ENCODE data around the gene SREBF1.

The SREBF1 gene

DNA sequence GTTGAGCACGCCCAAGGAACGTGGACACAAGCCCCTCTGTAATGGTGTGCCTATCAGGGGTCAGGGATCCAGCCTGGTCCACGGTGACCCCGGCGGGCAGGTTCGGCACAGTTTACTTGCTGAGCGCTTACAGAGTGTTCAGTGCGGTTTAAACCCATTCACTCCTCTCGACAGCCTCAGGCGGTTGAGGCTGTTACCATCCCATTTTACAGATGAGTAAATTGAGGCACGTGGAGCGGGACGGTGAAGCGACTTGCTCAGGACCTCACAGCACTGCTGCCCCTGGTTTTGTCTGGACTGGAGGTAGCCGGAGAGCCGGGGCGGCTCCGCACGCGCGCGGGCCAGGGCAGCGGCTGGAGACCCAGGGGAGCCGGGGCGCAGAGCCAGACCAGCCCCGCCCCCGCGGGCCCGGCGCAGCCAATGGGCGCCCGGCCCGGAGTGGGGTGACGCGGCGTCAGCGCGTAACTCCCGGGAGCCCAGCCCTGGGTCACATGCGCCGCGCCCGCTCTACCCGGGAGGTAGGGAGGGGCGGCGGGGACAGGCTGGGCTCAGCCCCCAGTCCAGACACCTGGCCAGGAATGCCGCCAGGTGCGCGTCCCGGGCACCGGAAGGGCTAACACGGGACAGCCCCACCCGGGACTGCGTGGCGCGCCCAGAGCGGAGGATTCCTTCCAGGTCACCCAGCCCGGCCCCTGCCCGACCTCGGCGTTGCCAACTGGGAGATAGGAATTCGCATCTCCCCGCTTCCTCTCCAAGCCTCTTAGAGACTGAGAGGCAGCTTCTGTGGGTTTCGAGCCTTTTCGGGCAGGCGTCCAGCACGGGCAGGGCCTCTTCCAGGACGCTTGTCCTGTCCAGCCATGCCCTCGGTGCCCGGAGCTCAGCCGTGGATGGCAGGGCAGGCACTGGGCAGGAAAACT is 3.3 kb upstream of the SREBF1 start:
- DNase-seq, result peak; percentile 84

- DNase-seq, result peak; percentile 66
These were observed 1.5 kb upstream of the SREBF1 start for GRCh38 chr17:17837966-17838962.

GRCh38 chr17:17837380-17837821 is 615 bp upstream of the SREBF1 start:
- DNase-seq, result peak; percentile 76

GRCh38 chr17:17836250-17836817 is 452 bp downstream of the SREBF1 start:
- DNase-seq, result peak; percentile 95

DNA sequence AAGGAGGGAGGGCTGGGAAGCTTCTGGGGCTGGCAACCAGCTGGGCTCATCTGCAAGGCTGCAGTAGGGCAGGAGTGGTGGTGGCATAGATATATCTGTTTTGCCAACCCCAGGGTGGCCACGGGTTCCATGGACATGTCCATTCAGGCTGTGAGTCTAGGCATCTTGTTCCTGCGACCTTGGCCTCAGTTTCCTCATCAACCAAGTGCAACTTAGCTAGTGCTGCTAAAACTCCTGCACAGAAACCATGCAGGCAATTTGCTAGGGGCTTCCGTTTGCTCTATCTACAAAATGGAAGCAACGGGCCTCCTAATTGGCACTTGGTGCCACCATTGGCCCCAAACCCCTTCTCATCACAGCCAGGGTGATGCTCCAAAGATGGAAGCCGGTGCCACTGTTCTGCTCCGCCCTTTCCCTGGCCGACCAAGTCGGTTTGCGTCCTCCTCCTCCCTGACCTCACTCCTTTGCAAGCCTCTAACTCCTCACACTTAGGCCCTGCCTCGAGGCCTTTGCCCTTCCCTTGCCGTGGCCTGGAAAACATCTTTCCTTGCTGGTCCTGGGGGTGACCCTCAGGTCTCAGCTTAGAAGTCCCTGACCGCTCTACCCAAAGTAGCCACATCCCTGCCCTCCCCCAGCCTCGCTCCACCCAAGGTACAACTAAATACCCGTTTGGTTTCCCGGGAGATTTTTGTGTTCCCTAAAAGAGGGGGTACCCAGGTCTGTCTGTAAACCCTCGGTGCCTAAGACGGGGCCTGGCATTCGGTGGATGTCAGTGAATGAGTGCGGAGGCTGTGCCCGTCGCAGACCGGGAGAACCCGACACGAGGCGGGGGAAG is 1.2 kb downstream of the SREBF1 start:
- DNase-seq, result no peak

GRCh38 chr17:17834974-17835373 is 1.8 kb downstream of the SREBF1 start:
- DNase-seq, result no peak

- DNase-seq, result no peak
These were observed 3.0 kb downstream of the SREBF1 start for GRCh38 chr17:17833658-17834357.

GRCh38 chr17:17832032-17832363 is 4.8 kb downstream of the SREBF1 start:
- DNase-seq, result no peak

DNA sequence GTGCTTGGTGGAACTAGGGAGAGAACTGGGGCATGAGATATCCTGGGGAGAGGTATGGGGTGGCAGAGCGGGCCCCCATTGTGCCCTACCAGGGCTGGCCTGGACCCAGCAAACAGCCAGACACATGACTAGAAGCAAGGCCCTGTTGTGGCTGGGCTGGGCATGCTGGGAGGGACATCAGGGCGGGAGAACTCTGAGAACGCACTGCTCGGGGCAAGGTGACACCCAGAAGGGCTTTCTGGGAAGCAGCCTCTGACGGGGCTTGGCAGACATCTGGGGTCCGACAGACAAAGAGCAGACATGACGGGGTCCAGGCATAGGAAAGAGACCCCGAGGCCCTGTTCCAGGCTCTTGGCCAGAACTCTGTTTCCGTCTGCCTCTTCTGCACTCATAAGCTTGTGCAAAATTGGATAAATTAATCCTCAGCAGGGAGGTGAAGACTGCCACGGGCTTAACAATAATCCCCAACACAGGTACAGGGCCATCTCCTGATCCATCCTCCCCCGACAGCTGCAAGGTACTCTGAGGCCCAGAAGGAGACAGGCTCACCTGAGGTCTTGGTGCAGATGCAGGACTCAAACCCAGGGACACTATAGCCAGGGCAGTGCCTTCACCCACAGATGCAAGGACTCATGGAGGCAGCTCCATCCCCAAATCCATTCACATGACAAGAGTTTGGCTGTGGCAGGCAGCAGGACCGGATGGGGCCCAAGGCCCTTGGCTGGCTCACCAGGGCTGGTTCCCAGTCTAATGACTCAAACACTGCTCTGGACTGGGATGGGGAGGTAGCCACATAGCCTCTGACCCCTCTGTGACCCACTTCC is 5.4 kb downstream of the SREBF1 start:
- no peak for DNase-seq

GRCh38 chr17:17830740-17831207 is 6.0 kb downstream of the SREBF1 start:
- no peak for DNase-seq

GRCh38 chr17:17830269-17830567 is 6.6 kb downstream of the SREBF1 start:
- DNase-seq, result no peak

GRCh38 chr17:17827826-17828621 is 8.8 kb downstream of the SREBF1 start:
- DNase-seq, result no peak

DNA sequence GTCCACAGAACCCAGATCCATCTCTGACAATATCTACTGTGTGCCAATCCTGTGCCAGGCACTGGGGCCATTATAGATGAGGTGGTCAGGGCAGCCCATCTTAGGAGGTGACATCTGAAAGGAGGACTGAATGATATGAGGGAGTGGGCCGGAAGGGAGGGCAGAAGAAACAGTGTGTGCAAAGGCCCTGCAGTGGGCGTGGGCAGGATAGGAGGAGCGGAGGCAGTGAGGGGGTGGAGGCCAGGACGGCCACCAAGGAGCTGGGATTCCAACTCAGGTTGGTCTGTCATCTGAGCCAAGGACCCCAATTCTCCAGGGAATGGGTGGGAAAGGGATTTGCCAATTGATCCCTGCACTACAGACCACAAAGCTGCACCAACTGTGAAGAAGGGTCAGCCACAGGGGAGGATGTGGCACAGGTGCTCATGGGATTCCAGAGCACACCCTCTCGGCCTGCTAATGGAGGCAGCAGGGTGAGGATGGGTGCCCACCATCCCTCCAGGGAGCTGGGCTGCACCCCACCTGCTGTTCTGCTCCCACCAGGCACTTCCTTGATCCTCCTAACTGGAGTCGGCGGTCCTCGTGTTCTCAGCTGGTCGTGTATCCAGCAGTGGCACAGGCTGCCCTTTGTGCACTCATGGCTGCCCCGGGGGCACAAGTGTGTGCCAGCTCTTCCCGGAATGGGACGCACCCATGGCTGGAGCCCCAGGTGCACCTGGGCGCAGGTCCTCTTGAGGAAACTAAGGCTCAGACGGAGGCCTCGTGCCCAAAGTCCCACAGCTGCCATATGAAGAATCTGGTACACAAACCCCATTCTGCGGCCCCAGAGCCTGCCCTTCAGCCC is 9.6 kb downstream of the SREBF1 start:
- no peak for DNase-seq

GRCh38 chr17:17826342-17826713 is 10.5 kb downstream of the SREBF1 start:
- no peak for DNase-seq

DNA sequence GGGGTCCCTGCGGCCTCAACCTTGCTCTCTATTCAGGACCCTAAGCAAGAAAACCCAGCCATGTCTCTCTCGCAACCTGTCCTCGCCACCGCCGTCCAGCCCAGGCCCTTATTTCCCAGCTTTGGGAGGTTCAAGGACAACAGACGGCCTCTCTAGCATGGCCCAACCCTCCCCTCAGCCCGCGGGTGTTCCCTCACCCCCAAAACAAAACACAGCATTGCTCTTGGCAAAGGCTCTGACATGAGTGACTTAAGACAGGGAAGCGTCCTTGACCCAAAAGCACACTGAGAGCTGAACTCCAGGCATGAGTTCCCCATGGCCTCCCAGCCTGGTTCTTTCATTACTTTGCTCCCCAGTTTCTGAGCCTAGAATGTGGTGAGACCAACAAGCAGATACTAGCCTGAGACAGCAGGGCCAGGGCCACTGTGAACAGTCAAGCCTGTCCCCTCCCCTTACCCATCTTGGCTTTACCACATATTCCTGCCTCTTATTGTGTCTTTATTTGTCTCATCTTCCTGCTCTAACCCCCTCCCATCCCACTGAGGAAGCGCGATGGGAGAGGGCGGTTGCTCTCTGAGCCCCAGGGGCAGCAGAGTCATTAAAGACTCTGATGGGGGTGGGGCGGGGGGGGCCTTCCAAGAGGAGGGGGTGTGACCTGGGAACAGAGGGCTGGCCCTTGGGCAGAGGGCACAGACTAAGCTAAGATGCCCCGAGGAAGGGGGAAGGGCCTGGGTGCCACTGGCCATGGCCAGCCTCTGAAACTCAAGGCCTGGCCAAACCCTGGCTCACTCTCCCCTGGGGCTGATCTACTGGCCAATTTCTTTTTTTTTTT is 11.8 kb downstream of the SREBF1 start:
- no peak for DNase-seq

GRCh38 chr17:17824119-17824782 is 12.5 kb downstream of the SREBF1 start:
- no peak for DNase-seq

DNA sequence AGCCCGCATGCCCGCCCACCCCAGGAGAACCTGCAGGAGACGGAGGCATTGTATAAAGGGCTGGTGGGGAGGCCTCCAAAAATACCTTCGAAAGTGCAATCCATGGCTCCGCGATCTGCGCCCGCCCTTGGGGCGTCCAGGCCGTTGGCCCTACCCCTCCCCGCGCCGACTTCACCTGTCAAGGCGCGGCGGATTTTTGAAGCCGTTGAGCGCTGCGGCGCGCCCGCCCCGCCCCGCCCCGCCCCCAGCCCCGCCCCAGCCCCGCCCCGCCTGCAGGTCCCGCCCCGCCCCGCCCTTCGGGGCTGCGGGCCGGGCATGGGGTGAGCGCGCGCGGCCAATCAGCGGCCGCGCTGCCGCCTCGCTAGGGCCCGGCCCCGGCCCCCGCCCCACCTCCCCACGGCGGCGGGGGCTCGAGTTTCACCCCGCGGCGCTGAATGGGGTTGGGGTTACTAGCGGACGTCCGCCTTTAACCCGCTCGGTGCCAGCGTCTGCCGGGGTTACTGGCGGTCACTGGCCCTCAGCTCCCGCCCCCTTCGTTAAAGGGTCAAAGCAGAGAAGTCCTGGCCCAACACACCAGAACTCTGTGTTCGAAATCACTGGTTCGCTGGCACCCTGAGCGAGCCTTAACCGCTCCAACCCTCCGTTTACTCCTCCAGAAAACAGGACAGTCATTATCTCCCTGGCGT is 13.2 kb downstream of the SREBF1 start:
- peak; percentile 85 for DNase-seq

All from fibroblast of skin of right biceps (primary cell).